Activated B cell treated with CpG ODN at 0.5 μM for 24 hours (primary cell): ENCODE measurements around the gene MAEA. TPM values are rescaled to one million over a fixed set of nuclear protein-coding genes. Genes with fewer than 3 reads are reported as not detected.

Experiments used
- ATAC-seq: fragments of 200-7000 bp; cut with Tn5 transposase; one replicate; pipeline ENCODE4 v1.10.0; 2021; ENCODE audit warnings: low read depth, mild to moderate bottlenecking, moderate library complexity
- CTCF ChIA-PET: fragments of 350-600 bp; sonication (Branson Sonifier 250); formaldehyde crosslinking; loops from one replicate; lab custom pipeline; 2021; ENCODE audit warnings: antibody characterized with exemption; lab: Charles Lee
- POLR2A ChIA-PET: fragments of 350-600 bp; sonication (Branson Sonifier 250); formaldehyde crosslinking; loops from one replicate; lab custom pipeline; 2021; ENCODE audit warnings: antibody characterized with exemption; lab: Charles Lee
- DNase-seq: peaks from one replicate; pipeline ENCODE4 v3.0.0; 2022
- H3K27ac Mint-ChIP-seq: one replicate; pipeline ENCODE4 v1.8.0; 2020; ENCODE audit warnings: mixed read lengths
- H3K27me3 Mint-ChIP-seq: one replicate; pipeline ENCODE4 v1.8.0; 2021; ENCODE audit warnings: mixed read lengths
- H3K36me3 Mint-ChIP-seq: one replicate; pipeline ENCODE4 v1.8.0; 2021; ENCODE audit warnings: low read depth, mixed read lengths
- H3K4me1 Mint-ChIP-seq: one replicate; pipeline ENCODE4 v1.8.0; 2021; ENCODE audit warnings: mixed read lengths
- H3K4me3 Mint-ChIP-seq: one replicate; pipeline ENCODE4 v1.8.0; 2020; ENCODE audit warnings: mild to moderate bottlenecking, mixed read lengths
- H3K9me3 Mint-ChIP-seq: one replicate; pipeline ENCODE4 v1.8.0; 2020; ENCODE audit warnings: mixed read lengths
- CTCF ChIP-seq: fragments of 200-600 bp; IDR thresholded peaks from one replicate; pipeline ENCODE4 v1.8.0; 2022; ENCODE audit warnings: antibody characterized with exemption, mild to moderate bottlenecking
- intact Hi-C: fragments of 100-400 bp; cut with micrococcal nuclease; formaldehyde crosslinking; loops from one replicate; pipeline ENCODE4 v1.15.1; 2024
- total RNA-seq: library from RNA; stranded (reverse); gene quantifications from 2 replicates; pipeline ENCODE4 v1.2.3, GENCODE V29; 2022

MAEA gene
- total RNA-seq, 1 donor from 2014 or later = 73.7 TPM

DNA sequence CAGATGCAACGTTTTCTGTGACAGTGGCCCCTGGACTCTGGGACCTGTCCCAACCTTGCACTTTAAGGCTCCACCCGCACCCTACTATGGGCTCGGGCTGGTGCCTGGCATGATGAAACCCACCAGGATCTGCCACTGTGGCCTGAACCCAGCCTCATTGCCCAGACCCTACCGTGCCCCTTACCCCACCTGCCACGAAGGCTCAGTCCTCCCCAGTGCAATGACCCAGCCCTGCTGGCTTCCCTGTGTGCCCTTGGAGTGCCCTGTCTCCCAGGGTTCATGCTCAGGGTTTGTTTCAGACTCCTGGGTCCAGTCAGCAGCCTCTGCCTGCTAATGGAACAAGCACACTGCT, 60.5 kb downstream of the MAEA start:
- POLR2A ChIA-PET = interaction anchor here (0.6 kb wide), 1 partner anchor 103 kb away, joined by 5 read pairs; no protein-coding TSS in a partner anchor

DNA sequence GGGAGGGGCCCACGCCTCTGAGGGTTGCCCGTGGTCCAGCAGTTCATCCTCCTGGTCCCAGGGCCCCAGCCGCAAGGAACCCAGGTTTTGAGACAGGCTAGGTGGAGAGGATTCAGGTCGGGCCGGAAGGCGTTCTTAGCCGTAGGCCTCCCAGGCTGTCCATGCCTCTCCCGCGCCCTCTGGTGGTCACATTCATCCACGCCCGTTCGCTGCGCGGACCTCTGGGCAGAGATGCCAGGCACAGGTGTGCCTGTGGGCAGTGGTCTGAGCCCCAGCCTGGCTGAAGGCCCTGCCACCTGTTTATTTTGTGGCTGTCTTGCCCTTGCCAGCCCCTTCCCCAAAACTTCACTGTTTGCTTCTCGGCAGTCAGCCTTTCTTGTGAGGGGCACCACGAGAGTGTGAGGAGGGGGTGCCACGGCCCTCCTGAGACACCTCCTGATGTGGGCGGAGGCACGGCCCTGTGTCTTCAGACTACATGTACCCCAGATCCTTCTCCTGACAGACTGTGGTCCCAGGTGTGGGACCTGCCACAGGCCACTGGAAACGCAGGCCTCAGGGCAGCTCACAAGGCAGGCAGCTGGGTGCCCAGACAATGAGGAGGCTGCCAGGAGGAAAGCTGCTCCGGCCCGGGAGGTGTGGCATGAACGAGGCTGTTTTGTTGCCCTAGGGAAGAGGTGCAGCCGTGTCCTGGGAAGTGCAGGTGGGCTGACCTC, 62.3 kb downstream of the MAEA start:
- no peaks in the 10 kb centered on the region for H3K9me3 Mint-ChIP-seq
- POLR2A ChIA-PET = no interaction called here
- H3K27ac Mint-ChIP-seq = peak overlapping the region; percentile 18
- ATAC-seq = peak; percentile 25
- H3K36me3 Mint-ChIP-seq = peaks cover 22% of the 10 kb centered on the region
- intact Hi-C loops = loop anchor here (1.0 kb wide), 3 partner anchors 185 to 279 kb away; no protein-coding TSS in a partner anchor
- CTCF ChIA-PET = interaction anchor here (0.7 to 2.4 kb wide), 5 partner anchors 14 to 479 kb away, joined by 3 to 12 read pairs (median 3); no protein-coding TSS in a partner anchor
- TF ChIP-seq CTCF = no peak
- no peak overlapping the region for H3K4me3 Mint-ChIP-seq
- H3K4me1 Mint-ChIP-seq = peaks cover 26% of the 10 kb centered on the region
- DNase-seq = peak; percentile 84
- H3K27me3 Mint-ChIP-seq = no peaks in the 10 kb centered on the region

More for the DNA sequence above, 60.5 kb downstream of the MAEA start:
- H3K9me3 Mint-ChIP-seq = no peaks in the 10 kb centered on the region
- no peak for TF ChIP-seq CTCF
- H3K27me3 Mint-ChIP-seq = no peaks in the 10 kb centered on the region
- no peak for ATAC-seq
- peaks cover 32% of the 10 kb centered on the region for H3K4me1 Mint-ChIP-seq
- CTCF ChIA-PET = interaction anchor here (1.8 kb wide), 1 partner anchor 220 kb away, joined by 13 read pairs; no protein-coding TSS in a partner anchor
- H3K27ac Mint-ChIP-seq = no peak overlapping the region
- no peak for DNase-seq
- intact Hi-C loops = no loop called here
- peaks cover 19% of the 10 kb centered on the region for H3K36me3 Mint-ChIP-seq
- H3K4me3 Mint-ChIP-seq = no peak overlapping the region

- Mint-ChIP-seq H3K27me3 (no peaks in the 10 kb centered on the region), H3K4me3 (no peak overlapping the region), H3K9me3 (no peaks in the 10 kb centered on the region), H3K27ac (no peak overlapping the region), H3K4me1 (peaks cover 26% of the 10 kb centered on the region), H3K36me3 (peaks cover 22% of the 10 kb centered on the region)
- ATAC-seq (no peak), DNase-seq (no peak)
- no peak for TF ChIP-seq CTCF
- CTCF ChIA-PET = interaction anchor here (0.7 to 2.4 kb wide), 6 partner anchors 13 to 479 kb away, joined by 3 to 12 read pairs (median 3); no protein-coding TSS in a partner anchor
- intact Hi-C loops = no loop called here
- POLR2A ChIA-PET = no interaction called here
Observed at GRCh38 chr4:1352567-1352900, 62.8 kb downstream of the MAEA start.

DNA sequence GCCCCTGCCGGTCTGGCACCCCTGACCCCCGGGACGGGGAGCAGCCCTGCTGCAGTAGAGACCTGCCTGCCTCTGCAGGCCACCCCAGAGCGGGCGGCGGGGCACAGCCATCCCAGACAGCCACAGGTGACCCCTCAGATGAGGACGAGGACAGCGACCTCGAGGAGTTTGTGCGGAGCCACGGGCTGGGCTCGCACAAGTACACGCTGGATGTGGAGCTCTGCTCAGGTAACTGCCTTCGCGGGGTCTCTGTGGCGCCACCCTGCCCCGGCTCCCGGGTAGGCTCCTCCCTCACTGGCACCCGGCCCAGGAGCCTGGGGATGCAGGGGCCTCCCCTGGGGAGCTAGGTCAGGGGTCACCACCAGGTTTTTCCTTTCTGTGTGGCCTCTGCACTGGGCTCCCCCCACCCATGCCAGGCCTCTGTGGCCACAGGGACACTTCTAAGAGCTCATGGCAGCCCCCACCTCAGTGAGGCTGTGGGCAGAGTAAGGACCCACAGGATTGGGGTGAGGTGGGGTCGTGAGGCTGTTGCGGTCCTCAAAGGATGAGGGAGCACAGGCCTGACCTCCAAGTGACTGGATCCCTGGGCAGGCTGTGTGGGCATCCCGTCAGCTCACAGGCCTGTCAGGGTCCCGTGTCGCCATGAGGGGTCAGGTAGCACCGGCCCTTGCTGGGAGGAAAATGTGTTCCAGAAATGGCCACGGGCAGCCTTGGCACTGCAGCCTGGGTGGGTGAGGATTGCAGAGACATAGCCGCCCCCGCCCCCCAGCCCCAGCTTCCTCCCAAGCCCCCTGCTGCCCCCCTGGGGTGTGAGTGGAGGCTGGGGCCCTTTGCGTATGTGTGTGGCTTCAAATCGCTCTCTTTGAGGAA, 63.7 kb downstream of the MAEA start:
- no peak for ATAC-seq
- ChIA-PET CTCF (interaction anchor here (1.0 to 2.4 kb wide), 3 partner anchors 222 to 276 kb away, joined by 3 to 12 read pairs (median 3); no protein-coding TSS in a partner anchor), POLR2A (no interaction called here)
- Mint-ChIP-seq H3K36me3 (peaks cover 23% of the 10 kb centered on the region), H3K4me1 (peaks cover 17% of the 10 kb centered on the region), H3K4me3 (no peak overlapping the region), H3K27me3 (no peaks in the 10 kb centered on the region), H3K9me3 (no peaks in the 10 kb centered on the region), H3K27ac (no peak overlapping the region)
- no peak for DNase-seq
- intact Hi-C loops = no loop called here
- TF ChIP-seq CTCF = no peak
